Tibial artery (tissue), 4 donors: ENCODE results near the gene PDCD1.
"Not testable (repeated sequence)": the region's sequence is repeated elsewhere in the genome, so short reads cannot be mapped to it uniquely, and the experiment has no call there.

Experiments
- DNase-seq, 2 donors: peaks; one replicate each; pipeline ENCODE4 v3.0.0-alpha.2; 2019
- H3K27ac ChIP-seq, 2 donors: fragments of 200-600 bp; sonication (generic) in 1 of 2; 1 replicate in 1 of 2; 2 replicates in 1 of 2; pipeline ENCODE4 v1.5.1; 2018 to 2019; ENCODE audit warnings: mild to moderate bottlenecking in 1 of 2
- H3K27me3 ChIP-seq, 2 donors: fragments of 200-600 bp; sonication (generic) in 1 of 2; one replicate each; pipeline versions ENCODE4 v1.5.1 to v1.6.0; 2016 to 2019
- H3K36me3 ChIP-seq, 3 donors: fragments of 200-600 bp; sonication (generic) in 2 of 3; one replicate each; pipeline ENCODE4 v1.5.1; 2016 to 2019; ENCODE audit warnings: mild to moderate bottlenecking in 2 of 3
- H3K4me1 ChIP-seq, 4 donors: fragments of 200-600 bp; sonication (generic) in 2 of 4; 1 replicate in 3 of 4; 2 replicates in 1 of 4; pipeline ENCODE4 v1.5.1; 2016 to 2019
- H3K4me3 ChIP-seq, 2 donors: fragments of 200-600 bp; sonication (generic) in 1 of 2; 1 replicate in 1 of 2; 2 replicates in 1 of 2; pipeline ENCODE4 v1.5.1; 2018 to 2019; ENCODE audit warnings: mild to moderate bottlenecking in 2 of 2
- H3K9me3 ChIP-seq, 3 donors: fragments of 200-600 bp; sonication (generic) in 1 of 3; one replicate each; pipeline ENCODE4 v1.5.1; 2016 to 2019
- CTCF ChIP-seq, 2 experiments: fragments of 200-600 bp in 1 of 2; fragments of 450-650 bp in 1 of 2; IDR thresholded peaks; one replicate each; pipeline ENCODE4 v1.5.1; 2017 to 2019; ENCODE audit warnings: antibody characterized with exemption in 2 of 2, mild to moderate bottlenecking in 1 of 2, moderate library complexity in 1 of 2
- intact Hi-C: fragments of 100-400 bp; cut with DNase I; formaldehyde crosslinking; loops from one replicate; pipeline ENCODE4 v1.15.0; 2023; ENCODE audit warnings: low total_unique reads

The PDCD1 gene

GRCh38 chr2:241834527-241835210 is 24.0 kb downstream of the PDCD1 start:
- peak in 1 of 2 donors; percentile 19 for DNase-seq

GRCh38 chr2:241833756-241834526 is 24.8 kb downstream of the PDCD1 start:
- H3K4me3 ChIP-seq, H3K4me1 ChIP-seq, H3K36me3 ChIP-seq, H3K9me3 ChIP-seq, H3K27ac ChIP-seq, DNase-seq, intact Hi-C loops: not testable (repeated sequence)
- H3K27me3 ChIP-seq: peaks cover 0 to 18% of the 10 kb centered on the region in 2 donors

More at GRCh38 chr2:241834527-241835210, 24.0 kb downstream of the PDCD1 start:
- no peak overlapping the region for H3K27ac ChIP-seq
- H3K27me3 ChIP-seq: peaks cover 0 to 18% of the 10 kb centered on the region in 2 donors
- TF ChIP-seq CTCF (IDR thresholded peaks at IDR 0.05): no peak
- H3K4me3 ChIP-seq: no peak overlapping the region
- intact Hi-C loops: no loop called here
- H3K9me3 ChIP-seq: no peaks in the 10 kb centered on the region
- H3K36me3 ChIP-seq: no peaks in the 10 kb centered on the region
- peaks cover 0 to 9% (median 4%) of the 10 kb centered on the region in 4 donors for H3K4me1 ChIP-seq

- Histone ChIP-seq H3K27ac (no peak overlapping the region), H3K27me3 (peaks cover 0 to 14% of the 10 kb centered on the region in 2 donors), H3K9me3 (no peaks in the 10 kb centered on the region), H3K36me3 (no peaks in the 10 kb centered on the region), H3K4me1 (peaks cover 0 to 9% (median 4%) of the 10 kb centered on the region in 4 donors), H3K4me3 (no peak overlapping the region)
- TF ChIP-seq CTCF (IDR thresholded peaks at IDR 0.05): no peak
- intact Hi-C loops: no loop called here
- DNase-seq: peak in 1 of 2 donors; percentile 15
Observed at GRCh38 chr2:241833101-241833663, 25.5 kb downstream of the PDCD1 start.

GRCh38 chr2:241827394-241827793 is 31.3 kb downstream of the PDCD1 start:
- Histone ChIP-seq H3K27ac (no peak overlapping the region), H3K36me3 (no peaks in the 10 kb centered on the region), H3K4me1 (no peaks in the 10 kb centered on the region), H3K9me3 (peaks cover 0 to 20% (median 18%) of the 10 kb centered on the region in 3 donors), H3K4me3 (no peak overlapping the region), H3K27me3 (peaks cover 0 to 9% of the 10 kb centered on the region in 2 donors)
- no peak for DNase-seq
- intact Hi-C loops: no loop called here
- no peak for TF ChIP-seq CTCF (IDR thresholded peaks at IDR 0.05)

- H3K4me1 ChIP-seq, H3K4me3 ChIP-seq, H3K27ac ChIP-seq, DNase-seq, intact Hi-C loops, H3K36me3 ChIP-seq: not testable (repeated sequence)
- peaks cover 0 to 20% (median 18%) of the 10 kb centered on the region in 3 donors for H3K9me3 ChIP-seq
- peaks cover 0 to 37% of the 10 kb centered on the region in 2 donors for H3K27me3 ChIP-seq
Observed at GRCh38 chr2:241823531-241824437, 34.9 kb downstream of the PDCD1 start.

GRCh38 chr2:241822264-241822623 is 36.5 kb downstream of the PDCD1 start:
- Histone ChIP-seq H3K4me1 (no peaks in the 10 kb centered on the region), H3K4me3 (no peak overlapping the region), H3K27me3 (peaks cover 0 to 50% of the 10 kb centered on the region in 2 donors), H3K36me3 (no peaks in the 10 kb centered on the region), H3K27ac (no peak overlapping the region), H3K9me3 (peaks cover 0 to 12% (median 11%) of the 10 kb centered on the region in 3 donors)
- TF ChIP-seq CTCF (IDR thresholded peaks at IDR 0.05): no peak
- intact Hi-C loops: no loop called here
- no peak for DNase-seq
